ENCODE results near the gene SPDL1. TPM values are rescaled to one million over a fixed set of nuclear protein-coding genes. Genes with fewer than 3 reads are reported as not detected.

SPDL1 gene
- total and polyA plus RNA-seq, 2 donors from 2014 or later = 3.2 to 6.8 TPM

DNA sequence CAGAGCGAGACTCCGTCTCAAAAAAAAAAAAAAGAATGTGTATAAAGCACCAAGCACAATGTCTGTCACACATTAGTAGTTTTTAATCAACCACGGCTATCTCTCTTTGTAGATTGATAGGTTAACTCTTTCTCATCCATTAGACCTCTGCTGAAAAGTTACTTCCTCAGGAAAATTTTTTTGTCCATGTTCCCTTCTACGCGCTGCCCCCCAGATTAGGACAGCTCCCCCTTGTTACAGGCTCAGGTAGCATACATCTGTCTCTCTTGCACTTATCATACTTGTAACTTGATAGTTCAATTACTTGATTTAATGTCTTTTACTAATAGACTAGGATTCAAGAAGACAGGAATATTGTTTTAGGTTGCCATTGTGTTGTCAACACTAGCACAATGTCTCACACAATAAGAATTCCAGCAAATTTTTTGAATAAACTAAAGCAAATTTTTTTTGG, 1.5 kb downstream of the SPDL1 start:
- H3K4me3 ChIP-seq (ENCODE audit: low read length in 3 of 3) = peak overlapping the region in 2 of 3 donors; percentile 66 to 86
- TF ChIP-seq, protein P1, sequence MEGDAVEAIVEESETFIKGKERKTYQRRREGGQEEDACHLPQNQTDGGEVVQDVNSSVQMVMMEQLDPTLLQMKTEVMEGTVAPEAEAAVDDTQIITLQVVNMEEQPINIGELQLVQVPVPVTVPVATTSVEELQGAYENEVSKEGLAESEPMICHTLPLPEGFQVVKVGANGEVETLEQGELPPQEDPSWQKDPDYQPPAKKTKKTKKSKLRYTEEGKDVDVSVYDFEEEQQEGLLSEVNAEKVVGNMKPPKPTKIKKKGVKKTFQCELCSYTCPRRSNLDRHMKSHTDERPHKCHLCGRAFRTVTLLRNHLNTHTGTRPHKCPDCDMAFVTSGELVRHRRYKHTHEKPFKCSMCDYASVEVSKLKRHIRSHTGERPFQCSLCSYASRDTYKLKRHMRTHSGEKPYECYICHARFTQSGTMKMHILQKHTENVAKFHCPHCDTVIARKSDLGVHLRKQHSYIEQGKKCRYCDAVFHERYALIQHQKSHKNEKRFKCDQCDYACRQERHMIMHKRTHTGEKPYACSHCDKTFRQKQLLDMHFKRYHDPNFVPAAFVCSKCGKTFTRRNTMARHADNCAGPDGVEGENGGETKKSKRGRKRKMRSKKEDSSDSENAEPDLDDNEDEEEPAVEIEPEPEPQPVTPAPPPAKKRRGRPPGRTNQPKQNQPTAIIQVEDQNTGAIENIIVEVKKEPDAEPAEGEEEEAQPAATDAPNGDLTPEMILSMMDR (IDR thresholded peaks at IDR 0.05; ENCODE audit: borderline replicate concordance, extremely low read depth, insufficient read depth) = no peak
- peaks cover 0 to 6% (median 0%) of the 10 kb centered on the region in 3 donors for H3K4me1 ChIP-seq (ENCODE audit: control insufficient read depth in 2 of 3, insufficient read depth in 2 of 3, low read depth in 1 of 3, low read length in 3 of 3)
- no peaks in the 10 kb centered on the region for H3K9me3 ChIP-seq (ENCODE audit: control insufficient read depth in 2 of 3, insufficient read depth in 1 of 3, low read length in 3 of 3)
- H3K36me3 ChIP-seq (ENCODE audit: control insufficient read depth in 2 of 3, insufficient read depth in 3 of 3, low read length in 3 of 3) = peaks cover 0 to 4% (median 0%) of the 10 kb centered on the region in 3 donors
- no peak overlapping the region for H3K27ac ChIP-seq (ENCODE audit: low read depth in 2 of 2, low read length in 2 of 2)
- intact Hi-C loops (cut with DNase I) = no loop called here
- no peak for DNase-seq
- no peak overlapping the region for H3K9ac ChIP-seq (ENCODE audit: low read length in 3 of 3)
- H3K27me3 ChIP-seq (ENCODE audit: control insufficient read depth, insufficient read depth, low read length) = no peaks in the 10 kb centered on the region
- no peak for FAIRE-seq

DNA sequence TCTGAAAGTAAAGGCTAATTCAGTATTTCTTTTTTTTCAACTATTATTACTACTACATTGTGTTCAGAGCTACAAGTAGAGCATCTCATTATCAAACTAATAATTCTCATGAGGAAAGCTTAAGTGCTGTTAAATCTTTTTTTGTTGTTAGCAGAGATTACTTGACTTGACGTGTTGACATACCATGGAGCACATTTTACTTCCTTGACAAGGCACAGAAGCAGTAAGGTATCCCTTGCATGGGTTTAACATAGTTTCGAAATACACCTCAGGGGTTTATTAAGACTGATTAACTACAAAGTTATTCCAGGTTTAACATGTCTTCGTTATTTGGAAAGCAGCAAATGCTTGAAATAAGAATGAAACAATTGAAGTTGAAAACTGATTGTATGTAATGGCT, 7.0 kb downstream of the SPDL1 start:
- H3K4me3 ChIP-seq (ENCODE audit: low read length in 3 of 3) = no peak overlapping the region
- no peak overlapping the region for H3K9ac ChIP-seq (ENCODE audit: low read length in 3 of 3)
- H3K27ac ChIP-seq (ENCODE audit: low read depth in 2 of 2, low read length in 2 of 2) = no peak overlapping the region
- DNase-seq (no peak), FAIRE-seq (no peak)
- H3K27me3 ChIP-seq (ENCODE audit: control insufficient read depth, insufficient read depth, low read length) = no peaks in the 10 kb centered on the region
- H3K9me3 ChIP-seq (ENCODE audit: control insufficient read depth in 2 of 3, insufficient read depth in 1 of 3, low read length in 3 of 3) = no peaks in the 10 kb centered on the region
- intact Hi-C loops (cut with DNase I) = no loop called here
- TF ChIP-seq, protein P1 (IDR thresholded peaks at IDR 0.05; ENCODE audit: borderline replicate concordance, extremely low read depth, insufficient read depth) = no peak
- H3K36me3 ChIP-seq (ENCODE audit: control insufficient read depth in 2 of 3, insufficient read depth in 3 of 3, low read length in 3 of 3) = peaks cover 7 to 17% (median 10%) of the 10 kb centered on the region in 3 donors
- no peaks in the 10 kb centered on the region for H3K4me1 ChIP-seq (ENCODE audit: control insufficient read depth in 2 of 3, insufficient read depth in 2 of 3, low read depth in 1 of 3, low read length in 3 of 3)

DNA sequence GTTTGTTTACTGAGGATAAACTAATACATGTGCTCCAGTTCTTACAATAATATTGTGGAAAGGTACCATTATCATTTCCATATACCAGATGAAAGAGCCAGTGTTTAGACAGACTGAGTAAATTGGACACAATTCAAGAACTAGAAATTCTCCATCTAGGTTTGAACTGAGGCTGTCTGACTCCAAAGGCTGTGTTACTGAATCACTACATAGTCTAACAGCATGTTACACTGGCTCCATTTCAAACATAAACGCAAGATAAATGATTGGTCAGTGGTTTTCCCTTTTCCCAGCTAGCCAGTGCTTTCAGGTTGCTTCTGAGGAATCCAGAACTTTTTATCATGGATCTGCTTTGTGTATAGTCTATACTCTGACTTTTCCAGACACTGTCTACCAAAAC, 8.1 kb downstream of the SPDL1 start:
- Histone ChIP-seq H3K36me3 (ENCODE audit: control insufficient read depth in 2 of 3, insufficient read depth in 3 of 3, low read length in 3 of 3) (peaks cover 7 to 17% (median 10%) of the 10 kb centered on the region in 3 donors), H3K9ac (ENCODE audit: low read length in 3 of 3) (no peak overlapping the region), H3K27me3 (ENCODE audit: control insufficient read depth, insufficient read depth, low read length) (no peaks in the 10 kb centered on the region), H3K4me1 (ENCODE audit: control insufficient read depth in 2 of 3, insufficient read depth in 2 of 3, low read depth in 1 of 3, low read length in 3 of 3) (no peaks in the 10 kb centered on the region), H3K27ac (ENCODE audit: low read depth in 2 of 2, low read length in 2 of 2) (no peak overlapping the region), H3K4me3 (ENCODE audit: low read length in 3 of 3) (no peak overlapping the region), H3K9me3 (ENCODE audit: control insufficient read depth in 2 of 3, insufficient read depth in 1 of 3, low read length in 3 of 3) (no peaks in the 10 kb centered on the region)
- no peak for FAIRE-seq
- DNase-seq = no peak
- intact Hi-C loops (cut with DNase I) = no loop called here
- TF ChIP-seq, protein P1 (IDR thresholded peaks at IDR 0.05; ENCODE audit: borderline replicate concordance, extremely low read depth, insufficient read depth) = no peak
